ENCODE results near the gene ZNF408.

The ZNF408 gene

GRCh38 chr11:46724088-46724487 lies 23.3 kb downstream of the ZNF408 start:
- no peaks in the 10 kb centered on the region for H3K4me1 ChIP-seq (ENCODE audit: control insufficient read depth in 2 of 2, insufficient read depth in 2 of 2, low read length in 2 of 2)
- no peak overlapping the region for H3K4me3 ChIP-seq (ENCODE audit: low read length in 2 of 2)
- H3K36me3 ChIP-seq (ENCODE audit: control insufficient read depth in 2 of 2, insufficient read depth in 2 of 2, low read length in 2 of 2), result no peaks in the 10 kb centered on the region
- H3K9me3 ChIP-seq (ENCODE audit: control insufficient read depth in 2 of 2, low read length in 2 of 2), result no peaks in the 10 kb centered on the region
- H3K27ac ChIP-seq (ENCODE audit: low read depth in 2 of 2, low read length in 2 of 2), result no peak overlapping the region
- H3K9ac ChIP-seq (ENCODE audit: low read depth in 1 of 2, low read length in 2 of 2), result no peak overlapping the region
- no peaks in the 10 kb centered on the region for H3K27me3 ChIP-seq (ENCODE audit: control insufficient read depth in 2 of 2, insufficient read depth in 2 of 2, low read length in 2 of 2)

- H3K4me3 ChIP-seq (ENCODE audit: low read length in 2 of 2), result no peak overlapping the region
- H3K9me3 ChIP-seq (ENCODE audit: control insufficient read depth in 2 of 2, low read length in 2 of 2), result no peaks in the 10 kb centered on the region
- no peaks in the 10 kb centered on the region for H3K36me3 ChIP-seq (ENCODE audit: control insufficient read depth in 2 of 2, insufficient read depth in 2 of 2, low read length in 2 of 2)
- H3K27me3 ChIP-seq (ENCODE audit: control insufficient read depth in 2 of 2, insufficient read depth in 2 of 2, low read length in 2 of 2), result no peaks in the 10 kb centered on the region
- no peak overlapping the region for H3K9ac ChIP-seq (ENCODE audit: low read depth in 1 of 2, low read length in 2 of 2)
- H3K27ac ChIP-seq (ENCODE audit: low read depth in 2 of 2, low read length in 2 of 2), result no peak overlapping the region
- no peaks in the 10 kb centered on the region for H3K4me1 ChIP-seq (ENCODE audit: control insufficient read depth in 2 of 2, insufficient read depth in 2 of 2, low read length in 2 of 2)
These were observed 24.7 kb downstream of the ZNF408 start for GRCh38 chr11:46725338-46726205.

GRCh38 chr11:46726206-46726862 lies 25.5 kb downstream of the ZNF408 start:
- H3K36me3 ChIP-seq (ENCODE audit: control insufficient read depth in 2 of 2, insufficient read depth in 2 of 2, low read length in 2 of 2), result no peaks in the 10 kb centered on the region
- H3K27me3 ChIP-seq (ENCODE audit: control insufficient read depth in 2 of 2, insufficient read depth in 2 of 2, low read length in 2 of 2), result no peaks in the 10 kb centered on the region
- no peak overlapping the region for H3K4me3 ChIP-seq (ENCODE audit: low read length in 2 of 2)
- H3K27ac ChIP-seq (ENCODE audit: low read depth in 2 of 2, low read length in 2 of 2), result no peak overlapping the region
- H3K9me3 ChIP-seq (ENCODE audit: control insufficient read depth in 2 of 2, low read length in 2 of 2), result no peaks in the 10 kb centered on the region
- no peaks in the 10 kb centered on the region for H3K4me1 ChIP-seq (ENCODE audit: control insufficient read depth in 2 of 2, insufficient read depth in 2 of 2, low read length in 2 of 2)
- H3K9ac ChIP-seq (ENCODE audit: low read depth in 1 of 2, low read length in 2 of 2), result no peak overlapping the region

- H3K9ac ChIP-seq (ENCODE audit: low read depth in 1 of 2, low read length in 2 of 2), result no peak overlapping the region
- no peaks in the 10 kb centered on the region for H3K9me3 ChIP-seq (ENCODE audit: control insufficient read depth in 2 of 2, low read length in 2 of 2)
- H3K27me3 ChIP-seq (ENCODE audit: control insufficient read depth in 2 of 2, insufficient read depth in 2 of 2, low read length in 2 of 2), result no peaks in the 10 kb centered on the region
- H3K27ac ChIP-seq (ENCODE audit: low read depth in 2 of 2, low read length in 2 of 2), result no peak overlapping the region
- H3K4me3 ChIP-seq (ENCODE audit: low read length in 2 of 2), result no peak overlapping the region
- H3K36me3 ChIP-seq (ENCODE audit: control insufficient read depth in 2 of 2, insufficient read depth in 2 of 2, low read length in 2 of 2), result no peaks in the 10 kb centered on the region
- H3K4me1 ChIP-seq (ENCODE audit: control insufficient read depth in 2 of 2, insufficient read depth in 2 of 2, low read length in 2 of 2), result no peaks in the 10 kb centered on the region
These were observed 27.3 kb downstream of the ZNF408 start for GRCh38 chr11:46727952-46728658.

GRCh38 chr11:46728659-46729040 lies 27.8 kb downstream of the ZNF408 start:
- no peaks in the 10 kb centered on the region for H3K27me3 ChIP-seq (ENCODE audit: control insufficient read depth in 2 of 2, insufficient read depth in 2 of 2, low read length in 2 of 2)
- H3K36me3 ChIP-seq (ENCODE audit: control insufficient read depth in 2 of 2, insufficient read depth in 2 of 2, low read length in 2 of 2), result no peaks in the 10 kb centered on the region
- no peak overlapping the region for H3K4me3 ChIP-seq (ENCODE audit: low read length in 2 of 2)
- H3K4me1 ChIP-seq (ENCODE audit: control insufficient read depth in 2 of 2, insufficient read depth in 2 of 2, low read length in 2 of 2), result no peaks in the 10 kb centered on the region
- H3K9ac ChIP-seq (ENCODE audit: low read depth in 1 of 2, low read length in 2 of 2), result no peak overlapping the region
- no peaks in the 10 kb centered on the region for H3K9me3 ChIP-seq (ENCODE audit: control insufficient read depth in 2 of 2, low read length in 2 of 2)
- H3K27ac ChIP-seq (ENCODE audit: low read depth in 2 of 2, low read length in 2 of 2), result no peak overlapping the region

- no peak overlapping the region for H3K27ac ChIP-seq (ENCODE audit: low read depth in 2 of 2, low read length in 2 of 2)
- no peaks in the 10 kb centered on the region for H3K4me1 ChIP-seq (ENCODE audit: control insufficient read depth in 2 of 2, insufficient read depth in 2 of 2, low read length in 2 of 2)
- H3K4me3 ChIP-seq (ENCODE audit: low read length in 2 of 2), result no peak overlapping the region
- H3K27me3 ChIP-seq (ENCODE audit: control insufficient read depth in 2 of 2, insufficient read depth in 2 of 2, low read length in 2 of 2), result no peaks in the 10 kb centered on the region
- no peaks in the 10 kb centered on the region for H3K36me3 ChIP-seq (ENCODE audit: control insufficient read depth in 2 of 2, insufficient read depth in 2 of 2, low read length in 2 of 2)
- no peak overlapping the region for H3K9ac ChIP-seq (ENCODE audit: low read depth in 1 of 2, low read length in 2 of 2)
- no peaks in the 10 kb centered on the region for H3K9me3 ChIP-seq (ENCODE audit: control insufficient read depth in 2 of 2, low read length in 2 of 2)
These were observed 28.5 kb downstream of the ZNF408 start for GRCh38 chr11:46729110-46730027.

GRCh38 chr11:46731545-46731944 lies 30.7 kb downstream of the ZNF408 start:
- Histone ChIP-seq H3K36me3 (ENCODE audit: control insufficient read depth in 2 of 2, insufficient read depth in 2 of 2, low read length in 2 of 2) (no peaks in the 10 kb centered on the region), H3K4me3 (ENCODE audit: low read length in 2 of 2) (no peak overlapping the region), H3K27ac (ENCODE audit: low read depth in 2 of 2, low read length in 2 of 2) (no peak overlapping the region), H3K9me3 (ENCODE audit: control insufficient read depth in 2 of 2, low read length in 2 of 2) (no peaks in the 10 kb centered on the region), H3K27me3 (ENCODE audit: control insufficient read depth in 2 of 2, insufficient read depth in 2 of 2, low read length in 2 of 2) (no peaks in the 10 kb centered on the region), H3K4me1 (ENCODE audit: control insufficient read depth in 2 of 2, insufficient read depth in 2 of 2, low read length in 2 of 2) (no peaks in the 10 kb centered on the region), H3K9ac (ENCODE audit: low read depth in 1 of 2, low read length in 2 of 2) (no peak overlapping the region)

GRCh38 chr11:46733234-46733633 lies 32.4 kb downstream of the ZNF408 start:
- H3K9ac ChIP-seq (ENCODE audit: low read depth in 1 of 2, low read length in 2 of 2), result no peak overlapping the region
- no peaks in the 10 kb centered on the region for H3K4me1 ChIP-seq (ENCODE audit: control insufficient read depth in 2 of 2, insufficient read depth in 2 of 2, low read length in 2 of 2)
- no peaks in the 10 kb centered on the region for H3K36me3 ChIP-seq (ENCODE audit: control insufficient read depth in 2 of 2, insufficient read depth in 2 of 2, low read length in 2 of 2)
- H3K27ac ChIP-seq (ENCODE audit: low read depth in 2 of 2, low read length in 2 of 2), result no peak overlapping the region
- no peaks in the 10 kb centered on the region for H3K27me3 ChIP-seq (ENCODE audit: control insufficient read depth in 2 of 2, insufficient read depth in 2 of 2, low read length in 2 of 2)
- no peaks in the 10 kb centered on the region for H3K9me3 ChIP-seq (ENCODE audit: control insufficient read depth in 2 of 2, low read length in 2 of 2)
- H3K4me3 ChIP-seq (ENCODE audit: low read length in 2 of 2), result no peak overlapping the region

GRCh38 chr11:46736146-46736545 lies 35.3 kb downstream of the ZNF408 start:
- H3K4me1 ChIP-seq (ENCODE audit: control insufficient read depth in 2 of 2, insufficient read depth in 2 of 2, low read length in 2 of 2), result no peaks in the 10 kb centered on the region
- no peaks in the 10 kb centered on the region for H3K27me3 ChIP-seq (ENCODE audit: control insufficient read depth in 2 of 2, insufficient read depth in 2 of 2, low read length in 2 of 2)
- peak overlapping the region in 1 of 2 donors; percentile 37 for H3K27ac ChIP-seq (ENCODE audit: low read depth in 2 of 2, low read length in 2 of 2)
- H3K4me3 ChIP-seq (ENCODE audit: low read length in 2 of 2), result no peak overlapping the region
- H3K9me3 ChIP-seq (ENCODE audit: control insufficient read depth in 2 of 2, low read length in 2 of 2), result no peaks in the 10 kb centered on the region
- no peak overlapping the region for H3K9ac ChIP-seq (ENCODE audit: low read depth in 1 of 2, low read length in 2 of 2)
- H3K36me3 ChIP-seq (ENCODE audit: control insufficient read depth in 2 of 2, insufficient read depth in 2 of 2, low read length in 2 of 2), result peaks cover 0 to 2% of the 10 kb centered on the region in 2 donors
